GM23338 (cell line): ENCODE measurements around the gene GPR152. TPM values are rescaled to one million over a fixed set of nuclear protein-coding genes. Genes with fewer than 3 reads are reported as not detected.

Source experiments
- ATAC-seq: fragments of 200-7000 bp; cut with Tn5 transposase; 3 replicates; pipeline ENCODE4 v1.9.1; 2020
- DNase-seq: peaks from one replicate; pipeline ENCODE4 v3.0.0-alpha.2; 2015; ENCODE audit warnings: low spot score
- H2AFZ ChIP-seq: fragments of 200-600 bp; sonication (generic); 2 replicates; pipeline ENCODE4 v1.8.0; 2016; ENCODE audit warnings: antibody characterized with exemption, mild to moderate bottlenecking, moderate library complexity
- H3F3A ChIP-seq: fragments of 200-600 bp; sonication (generic); replicated peaks from 2 replicates; pipeline ENCODE4 v1.8.0; 2017; ENCODE audit warnings: antibody characterized with exemption, mixed run types, low read depth
- H3K27ac ChIP-seq: fragments of 200-600 bp; sonication (generic); 2 replicates; pipeline ENCODE4 v1.6.1; 2016; ENCODE audit warnings: low read depth
- H3K27me3 ChIP-seq: fragments of 200-600 bp; sonication (generic); 2 replicates; pipeline ENCODE4 v1.8.0; 2016; ENCODE audit warnings: mild to moderate bottlenecking, mixed run types, moderate library complexity; ENCODE audit not compliant: insufficient read depth
- H3K36me3 ChIP-seq: fragments of 200-600 bp; sonication (generic); 2 replicates; pipeline ENCODE4 v1.8.0; 2016; ENCODE audit warnings: mild to moderate bottlenecking; ENCODE audit not compliant: insufficient read depth
- H3K4me1 ChIP-seq: fragments of 200-600 bp; sonication (generic); 2 replicates; pipeline ENCODE4 v1.8.0; 2016; ENCODE audit warnings: mild to moderate bottlenecking, moderate library complexity; ENCODE audit not compliant: insufficient read depth
- H3K4me2 ChIP-seq: fragments of 200-600 bp; sonication (generic); 2 replicates; pipeline ENCODE4 v1.7.1; 2017; ENCODE audit warnings: mixed run types
- H3K4me3 ChIP-seq: fragments of 200-600 bp; sonication (generic); 2 replicates; pipeline ENCODE4 v1.6.1; 2016; ENCODE audit warnings: mixed run types
- H3K79me2 ChIP-seq: fragments of 200-600 bp; sonication (generic); replicated peaks from 2 replicates; pipeline ENCODE4 v1.8.0; 2017; ENCODE audit warnings: mild to moderate bottlenecking; ENCODE audit not compliant: insufficient read depth
- H3K9me2 ChIP-seq: fragments of 200-600 bp; sonication (generic); 2 replicates; pipeline ENCODE4 v1.8.0; 2017; ENCODE audit not compliant: insufficient read depth
- H4K20me1 ChIP-seq: fragments of 200-600 bp; sonication (generic); replicated peaks from 2 replicates; pipeline ENCODE4 v1.8.0; 2017; ENCODE audit warnings: mild to moderate bottlenecking; ENCODE audit not compliant: insufficient read depth
- H3K27ac Mint-ChIP-seq: 2 replicates; pipeline ENCODE4 v1.8.0; 2020; ENCODE audit warnings: inconsistent platforms, mild to moderate bottlenecking, moderate library complexity, mixed read lengths
- H3K27me3 Mint-ChIP-seq: 3 replicates; pipeline ENCODE4 v1.8.0; 2022; ENCODE audit warnings: low read depth, mild to moderate bottlenecking, moderate library complexity, mixed read lengths, inconsistent platforms; ENCODE audit not compliant: insufficient read depth, poor library complexity
- H3K36me3 Mint-ChIP-seq: 3 replicates; pipeline ENCODE4 v1.8.0; 2021; ENCODE audit warnings: low read depth, mild to moderate bottlenecking, inconsistent platforms, moderate library complexity, mixed read lengths
- H3K4me1 Mint-ChIP-seq: 3 replicates; pipeline ENCODE4 v1.8.0; 2020; ENCODE audit warnings: mild to moderate bottlenecking, inconsistent platforms, mixed read lengths
- H3K4me3 Mint-ChIP-seq: 3 replicates; pipeline ENCODE4 v1.8.0; 2021; ENCODE audit warnings: moderate library complexity, mild to moderate bottlenecking, inconsistent platforms, mixed read lengths
- H3K9me3 Mint-ChIP-seq: 3 replicates; pipeline ENCODE4 v1.8.0; 2020; ENCODE audit warnings: moderate library complexity, mild to moderate bottlenecking, inconsistent platforms, mixed read lengths
- CREB1 ChIP-seq: fragments of 250-450 bp; sonication (Bioruptor Pico); IDR thresholded peaks from 2 replicates; pipeline ENCODE4 v1.5.0; 2020; ENCODE audit warnings: low read depth, mild to moderate bottlenecking, moderate library complexity
- EZH2 ChIP-seq: fragments of 200-600 bp; sonication (generic); IDR thresholded peaks from one replicate; pipeline ENCODE4 v1.8.0; 2017; ENCODE audit warnings: antibody characterized with exemption, mild to moderate bottlenecking, low read depth; ENCODE audit not compliant: unreplicated experiment
- EZH2phosphoT487 ChIP-seq: fragments of 200-600 bp; sonication (generic); IDR thresholded peaks from one replicate; pipeline ENCODE4 v1.8.1; 2018; ENCODE audit warnings: antibody characterized with exemption; ENCODE audit not compliant: unreplicated experiment
- JUNB ChIP-seq: IDR thresholded peaks from one replicate; pipeline ENCODE4 v1.6.1; 2016; ENCODE audit warnings: antibody characterized with exemption; ENCODE audit not compliant: unreplicated experiment
- NANOG ChIP-seq: IDR thresholded peaks from 2 replicates; pipeline ENCODE4 v1.6.1; 2016; ENCODE audit warnings: antibody characterized with exemption, borderline replicate concordance
- POLR2AphosphoS5 ChIP-seq: IDR thresholded peaks from 2 replicates; pipeline ENCODE4 v1.6.1; 2016; ENCODE audit warnings: antibody characterized with exemption, low read depth
- STAT1 ChIP-seq: IDR thresholded peaks from one replicate; pipeline ENCODE4 v1.6.1; 2016; ENCODE audit warnings: antibody characterized with exemption; ENCODE audit not compliant: unreplicated experiment
- ZNF114 ChIP-seq: fragments of 250-450 bp; sonication (Bioruptor Pico); IDR thresholded peaks from 2 replicates; pipeline ENCODE4 v1.5.0; 2020; ENCODE audit warnings: mild to moderate bottlenecking, moderate library complexity
- ZNF331 ChIP-seq: fragments of 250-450 bp; sonication (Bioruptor Pico); IDR thresholded peaks from 2 replicates; pipeline ENCODE4 v1.5.0; 2020; ENCODE audit warnings: low read depth, mild to moderate bottlenecking, moderate library complexity
- polyA plus RNA-seq: library from polyadenylated mRNA; unstranded; fragments of >200 nt; fragmentation: Nextera tagmentation; extraction: Ambion mirVana; gene quantifications from 2 replicates; pipeline ENCODE4 v1.2.1, GENCODE V29; 2016
- total RNA-seq: library from RNA; depleted of rRNA; stranded (reverse); fragments of >200 nt; shearing (Covaris generic); gene quantifications from 2 replicates; pipeline ENCODE4 v1.2.3, GENCODE V29; 2014
- TF ChIP-seq, protein P1 (sequence below): IDR thresholded peaks from 2 replicates; pipeline ENCODE4 v1.6.1; 2016; ENCODE audit warnings: antibody characterized with exemption
- TF ChIP-seq, protein P2 (sequence below), 2 experiments: fragments of 200-600 bp in 1 of 2; sonication (generic) in 1 of 2; conservative IDR thresholded peaks; 2 replicates each; pipeline versions ENCODE4 v1.5.1 to v1.6.1; 2016 to 2017; ENCODE audit warnings: antibody characterized with exemption in 2 of 2, low read depth in 2 of 2, mild to moderate bottlenecking in 2 of 2, moderate library complexity in 1 of 2
- TF ChIP-seq, protein P3 (sequence below): fragments of 250-450 bp; sonication (Bioruptor Pico); IDR thresholded peaks from 2 replicates; pipeline ENCODE4 v1.5.0; 2020; ENCODE audit warnings: mild to moderate bottlenecking, moderate library complexity
- TF ChIP-seq, protein P4 (sequence below): IDR thresholded peaks from one replicate; pipeline ENCODE4 v1.6.1; 2018; ENCODE audit warnings: antibody characterized with exemption; ENCODE audit not compliant: unreplicated experiment

Gene GPR152
- total and polyA plus RNA-seq, 2 experiments from 2014 or later = not detected

DNA sequence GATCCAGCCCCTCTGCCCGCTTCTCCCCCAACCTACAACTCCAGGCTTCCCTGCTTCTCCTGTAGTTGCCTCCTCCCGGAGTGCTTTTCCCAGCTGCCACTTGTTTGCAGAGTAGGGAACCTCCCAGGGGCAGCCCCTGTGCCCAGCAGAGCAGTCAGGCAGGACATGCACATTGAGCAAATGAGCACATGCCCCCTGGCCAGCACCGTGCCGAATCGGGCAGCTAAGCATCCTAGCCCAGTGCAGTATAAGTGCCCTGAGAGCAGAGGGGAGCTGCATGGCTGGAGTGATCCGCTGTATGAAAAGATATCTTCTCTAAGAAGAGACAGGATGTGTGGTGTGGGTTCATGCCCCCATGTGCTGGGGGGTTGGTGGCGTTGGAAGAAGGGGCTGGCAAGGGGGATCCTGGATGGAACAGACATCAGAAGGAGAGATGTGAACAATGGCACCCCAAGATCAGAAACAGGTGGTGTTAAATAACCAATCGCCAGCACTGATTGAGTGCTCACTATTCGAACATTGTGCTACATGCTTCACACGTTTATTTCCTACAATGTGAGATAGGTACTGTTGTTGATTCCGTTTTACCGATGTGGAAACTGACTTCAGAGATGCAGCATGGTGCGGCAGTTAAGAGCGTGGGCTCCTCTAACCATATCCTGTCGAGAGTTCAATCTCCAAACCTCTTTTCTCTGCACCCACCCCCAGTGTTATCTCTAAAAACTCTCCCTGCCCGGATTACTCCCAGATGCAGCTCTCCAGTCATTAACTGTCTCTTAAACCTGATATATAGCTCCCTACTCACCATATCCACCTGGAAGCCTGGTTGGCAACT, 31.5 kb upstream of the GPR152 start:
- H3K4me2 ChIP-seq = peak overlapping the region; percentile 17
- Mint-ChIP-seq H3K4me1 (peaks cover 23% of the 10 kb centered on the region), H3K27ac (no peak overlapping the region), H3K27me3 (peaks cover 22% of the 10 kb centered on the region), H3K4me3 (peak overlapping the region; percentile 84), H3K9me3 (peaks cover 4% of the 10 kb centered on the region; the same call in 2 of the 3 replicates), H3K36me3 (peaks cover 10% of the 10 kb centered on the region; the same call in 1 of the 3 replicates)
- H3K9me2 ChIP-seq = no peaks in the 10 kb centered on the region
- H2AFZ ChIP-seq = no peak overlapping the region
- TF ChIP-seq, protein P1, sequence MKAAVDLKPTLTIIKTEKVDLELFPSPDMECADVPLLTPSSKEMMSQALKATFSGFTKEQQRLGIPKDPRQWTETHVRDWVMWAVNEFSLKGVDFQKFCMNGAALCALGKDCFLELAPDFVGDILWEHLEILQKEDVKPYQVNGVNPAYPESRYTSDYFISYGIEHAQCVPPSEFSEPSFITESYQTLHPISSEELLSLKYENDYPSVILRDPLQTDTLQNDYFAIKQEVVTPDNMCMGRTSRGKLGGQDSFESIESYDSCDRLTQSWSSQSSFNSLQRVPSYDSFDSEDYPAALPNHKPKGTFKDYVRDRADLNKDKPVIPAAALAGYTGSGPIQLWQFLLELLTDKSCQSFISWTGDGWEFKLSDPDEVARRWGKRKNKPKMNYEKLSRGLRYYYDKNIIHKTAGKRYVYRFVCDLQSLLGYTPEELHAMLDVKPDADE = no peak
- TF ChIP-seq POLR2AphosphoS5 (no peak), JUNB (no peak), STAT1 (no peak), NANOG (no peak), EZH2 (no peak), EZH2phosphoT487 (no peak), ZNF331 (CRISPR knock-in tag) (no peak), ZNF114 (CRISPR knock-in tag) (no peak), CREB1 (CRISPR knock-in tag) (no peak)
- TF ChIP-seq, protein P2, sequence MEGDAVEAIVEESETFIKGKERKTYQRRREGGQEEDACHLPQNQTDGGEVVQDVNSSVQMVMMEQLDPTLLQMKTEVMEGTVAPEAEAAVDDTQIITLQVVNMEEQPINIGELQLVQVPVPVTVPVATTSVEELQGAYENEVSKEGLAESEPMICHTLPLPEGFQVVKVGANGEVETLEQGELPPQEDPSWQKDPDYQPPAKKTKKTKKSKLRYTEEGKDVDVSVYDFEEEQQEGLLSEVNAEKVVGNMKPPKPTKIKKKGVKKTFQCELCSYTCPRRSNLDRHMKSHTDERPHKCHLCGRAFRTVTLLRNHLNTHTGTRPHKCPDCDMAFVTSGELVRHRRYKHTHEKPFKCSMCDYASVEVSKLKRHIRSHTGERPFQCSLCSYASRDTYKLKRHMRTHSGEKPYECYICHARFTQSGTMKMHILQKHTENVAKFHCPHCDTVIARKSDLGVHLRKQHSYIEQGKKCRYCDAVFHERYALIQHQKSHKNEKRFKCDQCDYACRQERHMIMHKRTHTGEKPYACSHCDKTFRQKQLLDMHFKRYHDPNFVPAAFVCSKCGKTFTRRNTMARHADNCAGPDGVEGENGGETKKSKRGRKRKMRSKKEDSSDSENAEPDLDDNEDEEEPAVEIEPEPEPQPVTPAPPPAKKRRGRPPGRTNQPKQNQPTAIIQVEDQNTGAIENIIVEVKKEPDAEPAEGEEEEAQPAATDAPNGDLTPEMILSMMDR (conservative IDR thresholded peaks at IDR 0.05; ENCODE audit: low read depth in 2 of 2) = no peak
- TF ChIP-seq, protein P3, sequence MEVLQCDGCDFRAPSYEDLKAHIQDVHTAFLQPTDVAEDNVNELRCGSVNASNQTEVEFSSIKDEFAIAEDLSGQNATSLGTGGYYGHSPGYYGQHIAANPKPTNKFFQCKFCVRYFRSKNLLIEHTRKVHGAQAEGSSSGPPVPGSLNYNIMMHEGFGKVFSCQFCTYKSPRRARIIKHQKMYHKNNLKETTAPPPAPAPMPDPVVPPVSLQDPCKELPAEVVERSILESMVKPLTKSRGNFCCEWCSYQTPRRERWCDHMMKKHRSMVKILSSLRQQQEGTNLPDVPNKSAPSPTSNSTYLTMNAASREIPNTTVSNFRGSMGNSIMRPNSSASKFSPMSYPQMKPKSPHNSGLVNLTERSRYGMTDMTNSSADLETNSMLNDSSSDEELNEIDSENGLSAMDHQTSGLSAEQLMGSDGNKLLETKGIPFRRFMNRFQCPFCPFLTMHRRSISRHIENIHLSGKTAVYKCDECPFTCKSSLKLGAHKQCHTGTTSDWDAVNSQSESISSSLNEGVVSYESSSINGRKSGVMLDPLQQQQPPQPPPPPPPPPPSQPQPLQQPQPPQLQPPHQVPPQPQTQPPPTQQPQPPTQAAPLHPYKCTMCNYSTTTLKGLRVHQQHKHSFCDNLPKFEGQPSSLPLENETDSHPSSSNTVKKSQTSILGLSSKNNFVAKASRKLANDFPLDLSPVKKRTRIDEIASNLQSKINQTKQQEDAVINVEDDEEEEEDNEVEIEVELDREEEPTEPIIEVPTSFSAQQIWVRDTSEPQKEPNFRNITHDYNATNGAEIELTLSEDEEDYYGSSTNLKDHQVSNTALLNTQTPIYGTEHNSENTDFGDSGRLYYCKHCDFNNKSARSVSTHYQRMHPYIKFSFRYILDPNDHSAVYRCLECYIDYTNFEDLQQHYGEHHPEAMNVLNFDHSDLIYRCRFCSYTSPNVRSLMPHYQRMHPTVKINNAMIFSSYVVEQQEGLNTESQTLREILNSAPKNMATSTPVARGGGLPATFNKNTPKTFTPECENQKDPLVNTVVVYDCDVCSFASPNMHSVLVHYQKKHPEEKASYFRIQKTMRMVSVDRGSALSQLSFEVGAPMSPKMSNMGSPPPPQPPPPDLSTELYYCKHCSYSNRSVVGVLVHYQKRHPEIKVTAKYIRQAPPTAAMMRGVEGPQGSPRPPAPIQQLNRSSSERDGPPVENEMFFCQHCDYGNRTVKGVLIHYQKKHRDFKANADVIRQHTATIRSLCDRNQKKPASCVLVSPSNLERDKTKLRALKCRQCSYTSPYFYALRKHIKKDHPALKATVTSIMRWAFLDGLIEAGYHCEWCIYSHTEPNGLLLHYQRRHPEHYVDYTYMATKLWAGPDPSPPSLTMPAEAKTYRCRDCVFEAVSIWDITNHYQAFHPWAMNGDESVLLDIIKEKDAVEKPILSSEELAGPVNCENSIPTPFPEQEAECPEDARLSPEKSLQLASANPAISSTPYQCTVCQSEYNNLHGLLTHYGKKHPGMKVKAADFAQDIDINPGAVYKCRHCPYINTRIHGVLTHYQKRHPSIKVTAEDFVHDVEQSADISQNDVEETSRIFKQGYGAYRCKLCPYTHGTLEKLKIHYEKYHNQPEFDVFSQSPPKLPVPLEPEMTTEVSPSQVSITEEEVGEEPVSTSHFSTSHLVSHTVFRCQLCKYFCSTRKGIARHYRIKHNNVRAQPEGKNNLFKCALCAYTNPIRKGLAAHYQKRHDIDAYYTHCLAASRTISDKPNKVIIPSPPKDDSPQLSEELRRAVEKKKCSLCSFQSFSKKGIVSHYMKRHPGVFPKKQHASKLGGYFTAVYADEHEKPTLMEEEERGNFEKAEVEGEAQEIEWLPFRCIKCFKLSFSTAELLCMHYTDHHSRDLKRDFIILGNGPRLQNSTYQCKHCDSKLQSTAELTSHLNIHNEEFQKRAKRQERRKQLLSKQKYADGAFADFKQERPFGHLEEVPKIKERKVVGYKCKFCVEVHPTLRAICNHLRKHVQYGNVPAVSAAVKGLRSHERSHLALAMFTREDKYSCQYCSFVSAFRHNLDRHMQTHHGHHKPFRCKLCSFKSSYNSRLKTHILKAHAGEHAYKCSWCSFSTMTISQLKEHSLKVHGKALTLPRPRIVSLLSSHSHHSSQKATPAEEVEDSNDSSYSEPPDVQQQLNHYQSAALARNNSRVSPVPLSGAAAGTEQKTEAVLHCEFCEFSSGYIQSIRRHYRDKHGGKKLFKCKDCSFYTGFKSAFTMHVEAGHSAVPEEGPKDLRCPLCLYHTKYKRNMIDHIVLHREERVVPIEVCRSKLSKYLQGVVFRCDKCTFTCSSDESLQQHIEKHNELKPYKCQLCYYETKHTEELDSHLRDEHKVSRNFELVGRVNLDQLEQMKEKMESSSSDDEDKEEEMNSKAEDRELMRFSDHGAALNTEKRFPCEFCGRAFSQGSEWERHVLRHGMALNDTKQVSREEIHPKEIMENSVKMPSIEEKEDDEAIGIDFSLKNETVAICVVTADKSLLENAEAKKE (CRISPR knock-in tag) = no peak
- TF ChIP-seq, protein P4, sequence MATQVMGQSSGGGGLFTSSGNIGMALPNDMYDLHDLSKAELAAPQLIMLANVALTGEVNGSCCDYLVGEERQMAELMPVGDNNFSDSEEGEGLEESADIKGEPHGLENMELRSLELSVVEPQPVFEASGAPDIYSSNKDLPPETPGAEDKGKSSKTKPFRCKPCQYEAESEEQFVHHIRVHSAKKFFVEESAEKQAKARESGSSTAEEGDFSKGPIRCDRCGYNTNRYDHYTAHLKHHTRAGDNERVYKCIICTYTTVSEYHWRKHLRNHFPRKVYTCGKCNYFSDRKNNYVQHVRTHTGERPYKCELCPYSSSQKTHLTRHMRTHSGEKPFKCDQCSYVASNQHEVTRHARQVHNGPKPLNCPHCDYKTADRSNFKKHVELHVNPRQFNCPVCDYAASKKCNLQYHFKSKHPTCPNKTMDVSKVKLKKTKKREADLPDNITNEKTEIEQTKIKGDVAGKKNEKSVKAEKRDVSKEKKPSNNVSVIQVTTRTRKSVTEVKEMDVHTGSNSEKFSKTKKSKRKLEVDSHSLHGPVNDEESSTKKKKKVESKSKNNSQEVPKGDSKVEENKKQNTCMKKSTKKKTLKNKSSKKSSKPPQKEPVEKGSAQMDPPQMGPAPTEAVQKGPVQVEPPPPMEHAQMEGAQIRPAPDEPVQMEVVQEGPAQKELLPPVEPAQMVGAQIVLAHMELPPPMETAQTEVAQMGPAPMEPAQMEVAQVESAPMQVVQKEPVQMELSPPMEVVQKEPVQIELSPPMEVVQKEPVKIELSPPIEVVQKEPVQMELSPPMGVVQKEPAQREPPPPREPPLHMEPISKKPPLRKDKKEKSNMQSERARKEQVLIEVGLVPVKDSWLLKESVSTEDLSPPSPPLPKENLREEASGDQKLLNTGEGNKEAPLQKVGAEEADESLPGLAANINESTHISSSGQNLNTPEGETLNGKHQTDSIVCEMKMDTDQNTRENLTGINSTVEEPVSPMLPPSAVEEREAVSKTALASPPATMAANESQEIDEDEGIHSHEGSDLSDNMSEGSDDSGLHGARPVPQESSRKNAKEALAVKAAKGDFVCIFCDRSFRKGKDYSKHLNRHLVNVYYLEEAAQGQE = no peak
- H3K79me2 ChIP-seq = no peaks in the 10 kb centered on the region
- no peaks in the 10 kb centered on the region; the same call in 1 of the 2 replicates for H4K20me1 ChIP-seq
- peaks cover 8% of the 10 kb centered on the region for H3K27me3 ChIP-seq
- DNase-seq = no peak
- no peak overlapping the region for H3K27ac ChIP-seq
- ATAC-seq = no peak
- no peaks in the 10 kb centered on the region; the same call in 1 of the 2 replicates for H3K4me1 ChIP-seq
- peak overlapping the region; percentile 52 for H3K4me3 ChIP-seq
- H3K36me3 ChIP-seq = no peaks in the 10 kb centered on the region
- H3F3A ChIP-seq = no peaks in the 10 kb centered on the region
